Fibroblast of pulmonary artery (primary cell): ENCODE results near the gene SCYL1.
A peak's percentile ranks its signal among the peaks of the same experiment; 100 is the strongest.

ENCODE experiments used
- DNase-seq: peaks from one replicate; pipeline ENCODE4 v3.0.0-alpha.2; 2010; ENCODE audit warnings: low read depth
- H3K4me3 ChIP-seq: replicated peaks from 2 replicates; pipeline ENCODE4 v1.5.1; 2011; ENCODE audit warnings: low read depth, mild to moderate bottlenecking, control low read depth, low read length, moderate library complexity
- TF ChIP-seq, protein P1 (sequence below): IDR thresholded peaks from 2 replicates; pipeline ENCODE4 v1.5.1; 2011; ENCODE audit warnings: mild to moderate bottlenecking, control low read depth, low read length, inconsistent platforms; ENCODE audit errors: missing control alignments

The SCYL1 gene

DNA sequence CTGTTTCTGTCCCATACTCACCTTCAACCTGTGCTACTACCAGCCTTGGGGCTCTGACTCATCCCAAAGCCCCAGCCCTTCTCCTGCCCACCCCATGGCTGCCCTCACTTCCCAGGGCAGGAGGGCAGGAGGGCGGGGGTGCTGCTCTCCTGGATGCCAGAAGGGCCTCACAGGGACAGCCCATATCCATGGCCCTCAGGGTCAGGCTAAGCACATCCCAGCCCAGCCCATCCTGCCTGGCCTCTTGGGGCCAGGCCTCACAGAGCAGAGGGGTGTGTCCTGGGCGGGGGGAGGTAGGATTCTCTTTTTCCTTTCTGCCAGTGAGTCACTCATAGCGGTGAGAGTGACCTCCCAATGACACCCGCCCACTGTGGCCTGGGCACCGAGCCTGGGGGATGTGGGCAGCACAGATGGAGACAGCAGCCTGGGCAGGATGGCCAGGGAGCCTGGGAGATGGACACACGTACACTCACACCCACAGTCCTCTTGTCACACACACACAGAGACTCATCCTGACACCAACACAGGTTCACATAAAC, 30.9 kb downstream of the SCYL1 start:
- TF ChIP-seq, protein P1, sequence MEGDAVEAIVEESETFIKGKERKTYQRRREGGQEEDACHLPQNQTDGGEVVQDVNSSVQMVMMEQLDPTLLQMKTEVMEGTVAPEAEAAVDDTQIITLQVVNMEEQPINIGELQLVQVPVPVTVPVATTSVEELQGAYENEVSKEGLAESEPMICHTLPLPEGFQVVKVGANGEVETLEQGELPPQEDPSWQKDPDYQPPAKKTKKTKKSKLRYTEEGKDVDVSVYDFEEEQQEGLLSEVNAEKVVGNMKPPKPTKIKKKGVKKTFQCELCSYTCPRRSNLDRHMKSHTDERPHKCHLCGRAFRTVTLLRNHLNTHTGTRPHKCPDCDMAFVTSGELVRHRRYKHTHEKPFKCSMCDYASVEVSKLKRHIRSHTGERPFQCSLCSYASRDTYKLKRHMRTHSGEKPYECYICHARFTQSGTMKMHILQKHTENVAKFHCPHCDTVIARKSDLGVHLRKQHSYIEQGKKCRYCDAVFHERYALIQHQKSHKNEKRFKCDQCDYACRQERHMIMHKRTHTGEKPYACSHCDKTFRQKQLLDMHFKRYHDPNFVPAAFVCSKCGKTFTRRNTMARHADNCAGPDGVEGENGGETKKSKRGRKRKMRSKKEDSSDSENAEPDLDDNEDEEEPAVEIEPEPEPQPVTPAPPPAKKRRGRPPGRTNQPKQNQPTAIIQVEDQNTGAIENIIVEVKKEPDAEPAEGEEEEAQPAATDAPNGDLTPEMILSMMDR, result no peak
- H3K4me3 ChIP-seq, result no peak overlapping the region
- DNase-seq, result peak; percentile 69

DNA sequence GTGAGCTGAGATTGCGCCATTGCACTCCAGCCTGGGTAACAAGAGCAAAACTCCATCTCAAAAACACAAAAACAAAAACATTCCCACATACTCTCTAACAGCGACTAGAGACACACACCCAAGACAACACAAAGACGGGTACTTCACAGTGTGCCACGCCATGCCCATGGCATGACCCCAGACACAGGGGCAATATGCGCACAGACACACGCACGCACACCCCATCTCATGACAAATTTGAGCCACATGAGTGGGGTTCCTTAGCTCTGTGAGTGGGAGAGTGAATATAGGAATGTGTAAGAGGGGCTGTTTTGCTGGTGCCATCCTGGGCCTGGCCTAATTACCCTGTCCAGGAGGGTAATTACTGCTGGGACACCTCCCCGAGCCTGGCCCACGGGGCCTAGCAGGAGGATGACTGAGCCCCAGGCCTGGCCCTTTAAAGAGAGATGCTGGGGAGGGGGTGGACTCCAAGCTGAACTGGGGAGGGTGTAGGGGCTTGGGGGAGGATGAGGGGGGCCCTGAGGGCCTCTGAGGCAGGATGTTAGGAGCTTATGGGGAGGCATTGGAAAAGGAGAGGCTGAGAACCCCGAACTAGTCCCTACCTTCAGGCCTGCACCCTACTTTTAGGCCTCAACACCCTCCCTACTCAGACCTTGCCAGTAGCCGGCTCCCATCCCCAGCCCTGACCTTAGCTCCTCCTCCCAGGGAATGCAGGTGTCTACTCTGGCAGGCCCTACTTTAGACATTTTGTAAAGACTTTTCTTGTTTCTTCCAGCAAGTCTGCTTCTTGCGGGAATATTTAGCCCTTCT, 31.8 kb downstream of the SCYL1 start:
- H3K4me3 ChIP-seq, result peak overlapping the region; percentile 60
- DNase-seq, result no peak
- TF ChIP-seq, protein P1, result no peak

DNA sequence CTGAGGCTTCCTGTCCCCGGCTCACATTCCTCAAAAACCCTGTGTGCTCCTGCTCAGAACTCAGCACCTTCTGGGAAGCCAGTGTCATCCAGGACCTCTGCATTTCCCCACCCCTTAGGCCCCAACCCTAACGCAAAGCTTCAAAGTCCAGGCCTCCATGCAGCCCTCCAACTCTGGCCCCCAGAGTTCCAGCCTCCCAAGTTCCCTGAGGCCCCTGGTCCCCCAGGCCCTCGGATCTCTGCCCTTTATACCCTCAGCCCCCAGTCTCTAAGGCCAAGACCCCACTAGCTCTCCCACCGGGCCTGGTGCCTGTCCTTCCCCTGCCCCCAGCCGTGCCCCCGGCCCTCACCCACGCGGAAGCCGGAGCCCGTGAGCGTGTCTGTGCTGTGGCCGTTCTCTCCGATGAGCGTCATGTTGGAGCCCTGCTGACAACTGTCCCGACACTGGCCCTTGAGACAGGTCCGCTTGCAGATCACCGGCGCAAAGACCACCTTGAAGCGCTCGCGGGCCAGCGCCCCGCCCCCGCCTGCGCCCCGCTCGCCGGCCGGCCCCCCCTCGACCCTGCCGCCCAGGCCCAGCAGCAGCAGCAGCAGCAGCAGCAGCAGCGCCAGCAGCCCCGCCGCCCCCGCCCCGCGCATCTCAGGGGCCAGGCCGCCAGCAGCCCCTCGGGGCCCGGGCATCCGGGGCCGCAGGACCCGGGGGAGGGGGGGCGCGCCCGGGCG, 32.6 kb downstream of the SCYL1 start:
- TF ChIP-seq, protein P1, result no peak
- peak overlapping the region; percentile 60 for H3K4me3 ChIP-seq
- DNase-seq, result peak; percentile 32

DNA sequence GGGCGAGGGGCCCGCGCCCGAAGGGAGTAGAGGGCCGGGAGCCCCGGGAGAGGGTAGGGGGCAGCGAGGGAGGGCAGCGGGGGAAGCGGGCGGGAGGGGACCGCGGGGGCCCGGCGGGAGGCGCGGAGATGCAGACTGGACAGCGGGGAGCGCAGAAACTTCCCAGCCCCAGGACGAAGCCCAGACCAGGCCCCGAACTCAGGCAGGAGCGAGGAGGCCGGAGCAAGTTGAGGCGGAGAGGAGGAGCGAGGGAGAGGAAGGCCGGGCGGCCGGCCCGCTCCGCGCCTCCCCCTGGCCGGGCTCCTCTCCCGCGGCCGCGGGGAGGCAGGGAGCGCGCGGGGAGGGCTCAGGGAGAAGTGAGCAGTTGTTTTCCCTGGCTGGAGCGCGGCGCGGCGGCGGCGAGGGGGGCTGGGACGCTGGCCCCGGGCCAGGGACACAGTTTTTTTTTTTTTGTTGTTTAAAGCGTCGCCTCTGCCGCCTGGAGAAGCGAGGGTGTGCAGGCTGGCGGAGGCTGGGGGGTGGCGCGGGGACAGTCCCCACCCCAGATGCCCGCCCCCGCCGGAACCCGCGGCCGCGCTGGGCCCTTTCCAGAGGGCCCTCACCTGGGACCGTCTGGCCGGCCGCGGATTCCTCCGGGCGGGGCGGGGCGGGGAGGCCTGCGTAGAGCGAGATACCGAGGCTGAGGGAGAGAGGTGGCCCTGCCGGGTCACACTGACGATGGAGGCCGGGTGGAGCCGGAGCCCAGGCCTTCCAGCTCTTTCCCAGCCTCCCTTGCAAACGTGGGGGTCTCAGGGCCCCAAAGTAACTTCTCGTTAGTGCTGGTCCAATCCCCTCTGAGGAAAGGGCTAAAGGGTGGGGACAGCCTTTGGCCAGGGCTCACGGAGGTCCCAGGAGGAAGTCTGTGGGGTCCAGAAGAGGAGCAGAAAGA, 33.4 kb downstream of the SCYL1 start, which contains the start of gene LTBP3:
TSS of gene LTBP3 (minus strand) at position 358 of the 928 bp plus-strand sequence. CDS start 400 bp downstream, outside the sequence.
- H3K4me3 ChIP-seq, result peak within 1 kb of the TSS; percentile 60
- TF ChIP-seq, protein P1, result no peak
- peak; percentile 82 for DNase-seq

DNA sequence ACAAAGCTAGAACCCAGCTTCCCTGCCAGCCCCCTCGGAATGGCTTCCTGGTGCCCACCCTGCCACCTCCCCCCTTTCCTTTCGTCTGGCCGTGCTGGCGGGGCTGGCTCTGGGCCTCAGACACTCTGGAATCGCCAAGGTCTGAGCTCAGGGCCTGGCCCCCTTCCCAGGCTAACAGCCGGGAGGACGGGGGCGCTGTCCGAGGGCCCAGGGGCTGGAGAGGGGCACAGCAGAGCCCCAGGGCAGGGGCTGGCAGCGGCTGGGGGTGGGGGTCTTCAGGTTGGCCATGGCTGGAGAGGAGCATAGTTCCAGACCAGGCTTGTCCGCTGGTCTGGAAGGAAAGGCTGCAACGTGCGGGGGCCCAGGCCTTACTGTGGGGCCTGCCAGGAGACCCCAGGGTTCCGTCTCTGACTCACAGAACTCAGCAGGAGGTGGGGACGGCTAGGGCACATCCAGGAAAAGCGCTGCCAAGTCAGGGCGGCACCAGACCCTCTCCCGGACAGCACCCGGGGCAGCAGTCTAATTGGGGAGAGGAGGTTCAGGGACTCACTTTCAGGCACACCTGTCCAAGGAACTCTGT, 34.1 kb downstream of the SCYL1 start:
- H3K4me3 ChIP-seq, result peak overlapping the region; percentile 17
- TF ChIP-seq, protein P1, result no peak
- peak; percentile 36 for DNase-seq

DNA sequence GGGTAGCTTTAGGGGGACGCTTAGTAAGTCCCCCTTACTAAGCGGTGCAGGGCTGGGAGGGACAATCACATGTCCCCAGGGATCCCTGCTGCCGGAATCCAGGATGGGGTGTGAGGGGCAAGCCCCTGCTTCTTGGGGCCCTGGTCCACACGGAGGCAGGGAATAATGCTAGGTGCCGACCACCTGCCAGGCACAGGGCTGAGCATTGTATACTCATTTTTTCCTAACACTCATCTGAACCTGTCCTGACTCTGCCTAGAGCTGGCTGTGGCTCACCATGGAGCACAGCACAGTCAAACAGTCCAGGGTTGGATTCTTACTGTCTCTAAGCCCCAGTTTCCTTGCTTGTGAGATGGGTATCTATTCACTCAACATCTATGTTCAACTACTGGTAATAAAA, 34.7 kb downstream of the SCYL1 start:
- TF ChIP-seq, protein P1, result no peak
- no peak overlapping the region for H3K4me3 ChIP-seq
- DNase-seq, result no peak
